ENCODE data around the gene C16orf86. TPM values are rescaled to one million over a fixed set of nuclear protein-coding genes. Genes with fewer than 3 reads are reported as not detected.

The C16orf86 gene
- total and polyA plus RNA-seq, 2 of the 8 experiments (the other 6 are each of a cell fraction or from before 2014, with no cell fraction given) = 1.4 to 2.3 TPM

GRCh38 chr16:67652578-67653127 is 14.0 kb upstream of the C16orf86 start:
- no peak overlapping the region for H2BK20ac ChIP-seq (ENCODE audit: low read length)
- 0 out of 8 replicates have a peak, but pooled peaks cover 0 to 4% (median 0%) of the 10 kb centered on the region in 4 experiments for H3K36me3 ChIP-seq (ENCODE audit: control insufficient read depth in 2 of 4, insufficient read depth in 4 of 4, low read length in 3 of 4)
- peak overlapping the region; percentile 47 to 76 (median 58) for H3K4me3 ChIP-seq (ENCODE audit: extremely low read depth in 1 of 4, insufficient read depth in 2 of 4, low read depth in 3 of 4, low read length in 4 of 4)
- H3K4me2 ChIP-seq (ENCODE audit: insufficient read depth in 1 of 2, low read depth in 2 of 2, low read length in 2 of 2) = peak overlapping the region; percentile 64 to 96
- no peak overlapping the region for H4K5ac ChIP-seq (ENCODE audit: insufficient read length, low read depth, low read length)
- FAIRE-seq (no peak), DNase-seq (ENCODE audit: low read depth in 1 of 2, low spot score in 2 of 2) (peak in 1 of 2 experiments; percentile 83)
- H3K23me2 ChIP-seq (ENCODE audit: low read depth, low read length) = peaks cover 5% of the 10 kb centered on the region; the same call in 1 of the 2 replicates
- H2AFZ ChIP-seq (ENCODE audit: low read length) = no peak overlapping the region
- peaks cover 0 to 18% (median 7%) of the 10 kb centered on the region in 4 experiments; a peak in 5 of 7 replicates for H3K4me1 ChIP-seq (replicated peaks in 1 of 4; ENCODE audit: control insufficient read depth in 3 of 4, insufficient read depth in 4 of 4, low read length in 3 of 4)
- no peak overlapping the region for H2BK12ac ChIP-seq (ENCODE audit: low read depth, low read length)
- H4K20me1 ChIP-seq (replicated peaks in 1 of 2; ENCODE audit: control insufficient read depth in 1 of 2, insufficient read depth in 2 of 2, low read length in 2 of 2) = peaks cover 5 to 15% of the 10 kb centered on the region in 2 experiments
- no peak overlapping the region for H3K27ac ChIP-seq (ENCODE audit: low read depth, low read length)
- no peak overlapping the region for H3K23ac ChIP-seq (ENCODE audit: insufficient read length)
- H2AK5ac ChIP-seq (ENCODE audit: low read depth, low read length) = no peak overlapping the region
- H3K79me2 ChIP-seq (ENCODE audit: control insufficient read depth in 1 of 2, insufficient read depth in 2 of 2, low read length in 2 of 2) = no peaks in the 10 kb centered on the region
- no peak overlapping the region for H3K14ac ChIP-seq (ENCODE audit: insufficient read length)
- no peak overlapping the region for H3K9ac ChIP-seq (replicated peaks in 1 of 4; ENCODE audit: extremely low read depth in 1 of 4, low read depth in 3 of 4, low read length in 3 of 4)
- POLR2A ChIA-PET (ENCODE audit: partially characterized antibody) = interaction anchor here (0.7 to 1.7 kb wide), 4 partner anchors 11 to 282 kb away, joined by 3 to 4 read pairs (median 4); partner anchors contain the start of gene CTCF
- H3K4ac ChIP-seq (replicated peaks; ENCODE audit: insufficient read length, low read depth, low read length) = no peak overlapping the region
- 52% methylated on average over 2 of the region's 59 CpGs; no CpG with 5 or more reads in 1 of the 2 experiments for WGBS, 2 experiments (ENCODE audit: extremely low coverage in 1 of 2, insufficient coverage in 1 of 2, insufficient read length in 1 of 2, insufficient replicate concordance in 2 of 2, low coverage in 1 of 2, low lambda C conversion rate in 2 of 2, missing lambda C conversion rate in 1 of 2)
- H3K27me3 ChIP-seq (replicated peaks in 1 of 4; ENCODE audit: control insufficient read depth in 3 of 4, extremely low read depth in 1 of 4, insufficient read depth in 3 of 4, low read length in 3 of 4) = peaks cover 2 to 29% (median 20%) of the 10 kb centered on the region in 4 experiments; a peak in 5 of 7 replicates
- no peak overlapping the region for H4K91ac ChIP-seq (replicated peaks; ENCODE audit: insufficient read length, low read length)
- no peak overlapping the region for H4K8ac ChIP-seq (ENCODE audit: extremely low read depth, insufficient read depth, low read length)
- H3K9me3 ChIP-seq (ENCODE audit: insufficient read depth in 2 of 2, low read depth in 1 of 2, low read length in 1 of 2) = no peaks in the 10 kb centered on the region
- no peak overlapping the region for H2BK5ac ChIP-seq (ENCODE audit: low read depth, low read length)
- CTCF ChIA-PET (ENCODE audit: partially characterized antibody) = interaction anchor here (0.5 to 18.0 kb wide), 9 partner anchors 10 to 143 kb away, joined by 3 to 202 read pairs (median 5); partner anchors contain the start of genes ACD, C16orf86, ENKD1 and PARD6A
- TF ChIP-seq FOSL1 (IDR thresholded peaks at IDR 0.05; ENCODE audit: insufficient read depth, low read depth, low read length) = no peak
- TF ChIP-seq SIN3A (conservative IDR thresholded peaks at IDR 0.05 in 1 of 2, IDR thresholded peaks at IDR 0.05 in 1 of 2; ENCODE audit: low read depth in 1 of 2, low read length in 2 of 2) = peak; percentile 18 to 80; a peak in 1 of 4 replicates
- no peak for TF ChIP-seq CBX5 (IDR thresholded peaks at IDR 0.05; ENCODE audit: low read depth, low read length)
- no peak for TF ChIP-seq JUND (IDR thresholded peaks at IDR 0.05; ENCODE audit: low read length)
- TF ChIP-seq GABPA (IDR thresholded peaks at IDR 0.05; ENCODE audit: borderline replicate concordance, insufficient read depth, low read length) = 0 out of 2 replicates have a peak, but pooled peaks have one; percentile 15
- TF ChIP-seq MAX (IDR thresholded peaks at IDR 0.05) = no peak
- peak; percentile 53 for TF ChIP-seq KDM4A (IDR thresholded peaks at IDR 0.05; ENCODE audit: low read depth, low read length, severe bottlenecking)
- TF ChIP-seq NANOG (IDR thresholded peaks at IDR 0.05; ENCODE audit: insufficient read depth, low read depth, low read length, poor library complexity, severe bottlenecking) = peak; percentile 1
- peak; percentile 20 for TF ChIP-seq TAF7 (optimal IDR thresholded peaks at IDR 0.05; ENCODE audit: borderline replicate concordance, low read depth, low read length)
- TF ChIP-seq RBBP5 (IDR thresholded peaks at IDR 0.05; ENCODE audit: borderline replicate concordance, low read depth, low read length) = 0 out of 2 replicates have a peak, but pooled peaks have one; percentile 44
- H3K56ac ChIP-seq (replicated peaks; ENCODE audit: insufficient read length, low read depth, low read length) = no peak overlapping the region
- no peaks in the 10 kb centered on the region for H3K79me1 ChIP-seq (ENCODE audit: low read depth, low read length)
- no peak overlapping the region for H2BK15ac ChIP-seq (ENCODE audit: low read length)
- no peak overlapping the region for H3K18ac ChIP-seq (ENCODE audit: extremely low read depth, low read length)
- no peak overlapping the region for H2BK120ac ChIP-seq (replicated peaks; ENCODE audit: low read depth, low read length)

Data from H1 (cell line).